OCI-M2 (cell line): ENCODE data around the gene CADM1.

Experiments used
- DNase-seq: peaks from one replicate; lab custom pipeline; 2025; ENCODE audit not compliant: unreplicated experiment; lab: John Stamatoyannopoulos, UW

CADM1 gene

GRCh38 chr11:115324581-115325432, 179.4 kb downstream of the CADM1 start:
- no peak for DNase-seq

GRCh38 chr11:115322553-115323203, 181.5 kb downstream of the CADM1 start:
- DNase-seq: no peak

- no peak for DNase-seq
Observed at GRCh38 chr11:115321605-115322289, 182.5 kb downstream of the CADM1 start.

DNA sequence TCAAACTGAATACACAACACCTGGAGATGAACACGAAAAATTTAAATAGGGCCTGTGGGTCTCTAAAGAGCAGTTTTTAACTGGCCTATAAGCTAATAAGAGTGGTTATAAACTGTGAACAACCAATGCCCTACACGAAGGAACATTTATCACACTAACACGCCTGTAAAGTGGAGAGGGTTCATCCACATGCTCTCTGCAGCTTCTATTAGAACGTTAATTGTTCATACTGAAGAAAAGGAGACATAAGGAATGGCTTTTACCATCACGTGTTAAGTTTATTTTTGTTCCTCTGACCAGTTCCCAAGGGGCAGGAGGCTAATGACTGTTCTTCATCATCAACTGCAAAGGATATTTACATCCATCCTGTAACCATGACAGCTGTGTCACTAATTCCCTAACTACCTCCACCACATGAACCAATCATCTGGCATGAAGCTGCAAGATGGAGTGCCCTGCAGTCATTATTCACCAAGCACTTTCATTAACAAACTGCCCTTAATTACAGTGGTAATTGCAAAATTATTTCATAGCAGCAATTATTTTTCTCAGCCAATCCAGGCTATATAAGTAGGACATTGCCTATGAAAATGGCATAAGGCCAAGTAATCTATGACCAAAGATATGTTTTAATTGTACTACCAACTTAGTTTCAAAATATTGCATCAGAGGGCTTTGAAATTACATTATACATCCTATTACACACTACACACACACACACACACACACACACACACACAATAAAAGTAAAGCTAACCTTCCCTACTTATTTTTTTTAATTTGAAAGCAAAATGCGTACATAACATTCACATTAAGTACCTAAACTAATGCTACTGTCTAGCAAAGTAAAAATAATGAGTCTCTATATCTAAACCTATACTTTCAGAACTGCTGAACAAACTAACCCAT, 186.7 kb downstream of the CADM1 start:
- no peak for DNase-seq

GRCh38 chr11:115316696-115317095, 187.5 kb downstream of the CADM1 start:
- DNase-seq: no peak

DNA sequence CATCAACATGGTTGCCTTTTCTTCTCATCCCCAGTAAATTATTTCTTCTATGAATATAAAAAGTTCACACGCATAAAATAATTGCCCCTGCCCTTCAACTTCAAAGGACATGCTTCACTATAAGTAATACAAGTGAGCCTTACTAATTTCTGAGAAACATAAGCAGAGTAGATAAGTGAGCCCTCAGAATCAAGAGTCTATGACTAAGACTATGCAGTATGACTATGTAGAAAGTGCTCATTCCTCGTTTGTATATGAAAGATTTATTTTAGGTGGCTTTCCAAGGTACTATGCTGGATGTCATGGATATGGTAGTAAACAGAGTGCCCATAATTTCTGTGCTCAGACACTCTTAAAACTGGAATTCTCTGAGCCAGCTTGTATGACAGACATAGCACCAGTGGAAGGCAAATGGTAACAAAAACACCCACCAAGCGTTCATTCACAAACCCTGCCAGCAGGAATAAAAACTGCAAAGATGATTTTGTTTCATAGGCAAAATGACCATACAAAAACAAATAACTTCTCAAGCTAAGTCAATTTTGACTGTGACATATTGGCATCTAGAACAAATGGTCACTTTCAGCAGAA, 189.8 kb downstream of the CADM1 start:
- DNase-seq: no peak

GRCh38 chr11:115313224-115313838, 190.9 kb downstream of the CADM1 start:
- no peak for DNase-seq

DNA sequence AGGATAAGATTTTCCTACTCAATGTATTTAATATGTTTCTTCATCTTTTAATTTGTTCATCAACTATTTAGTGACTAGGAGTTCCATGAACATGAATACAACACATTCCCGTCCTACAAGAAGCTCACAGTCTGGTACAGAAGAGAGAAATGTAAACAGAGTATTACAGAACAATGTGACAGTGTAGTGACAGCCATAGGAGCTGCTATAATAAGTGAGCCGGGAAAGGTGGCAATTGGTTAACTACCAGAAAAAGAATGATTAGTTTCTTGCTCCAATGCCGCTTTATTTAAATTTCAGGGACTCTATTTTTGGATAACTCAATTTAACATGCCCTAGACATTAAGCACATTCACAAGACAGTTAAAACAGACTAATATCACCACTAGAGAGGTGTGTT, 192.3 kb downstream of the CADM1 start:
- DNase-seq: no peak

DNA sequence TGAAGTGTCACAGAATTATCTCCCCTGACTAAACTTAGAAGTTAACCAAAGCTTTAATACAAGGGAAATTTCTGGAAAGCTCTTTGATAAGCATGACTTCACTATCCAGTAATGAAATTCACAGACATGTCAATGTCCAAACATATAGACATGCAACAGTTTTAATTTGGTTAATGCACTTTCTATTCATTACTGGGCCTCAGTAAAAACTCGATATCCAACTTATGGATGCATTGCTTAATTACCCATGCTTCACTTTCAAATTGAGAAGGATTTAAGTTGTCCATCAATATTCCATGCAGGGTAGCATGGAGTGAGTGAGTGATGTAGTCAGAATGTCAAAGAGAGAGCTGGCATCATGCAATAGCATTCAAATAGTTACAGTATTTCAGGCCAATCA, 197.5 kb downstream of the CADM1 start:
- DNase-seq: no peak

DNA sequence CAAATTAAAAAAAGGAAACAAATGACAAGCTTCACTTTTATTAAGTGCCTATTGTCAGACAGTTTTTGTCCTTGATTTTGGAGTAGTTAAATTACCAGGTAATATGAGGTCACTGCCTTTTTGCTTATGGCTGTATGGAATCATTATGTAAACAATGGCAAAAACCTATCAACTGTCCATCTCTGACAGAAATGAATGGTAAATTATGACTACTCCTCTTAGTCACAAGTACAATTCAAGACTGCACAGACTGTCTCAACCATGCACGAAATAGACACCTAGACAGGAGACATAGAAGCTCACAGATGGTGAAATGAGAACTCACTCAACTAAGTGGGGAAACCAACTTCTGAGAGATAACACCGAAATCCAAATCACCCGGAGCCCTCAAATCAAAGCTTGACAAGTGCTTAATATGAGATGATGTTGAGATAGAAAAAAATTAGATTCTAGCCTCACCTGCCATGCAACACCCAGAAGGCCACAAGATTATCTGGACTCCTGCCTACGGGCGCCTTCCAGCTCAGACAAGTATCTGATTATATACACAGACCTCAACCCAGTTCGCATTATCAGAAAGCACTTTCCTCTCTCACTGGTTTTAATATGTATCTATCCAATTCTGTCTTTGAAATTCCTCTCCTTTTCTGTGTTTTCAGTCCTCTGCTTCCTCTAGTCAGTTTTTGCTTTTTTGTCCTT, 199.3 kb downstream of the CADM1 start:
- DNase-seq: no peak

- no peak for DNase-seq
Observed at GRCh38 chr11:115303929-115304531, 200.2 kb downstream of the CADM1 start.

GRCh38 chr11:115302946-115303703, 201.1 kb downstream of the CADM1 start:
- DNase-seq: no peak

GRCh38 chr11:115300660-115301428, 203.4 kb downstream of the CADM1 start:
- DNase-seq: no peak

GRCh38 chr11:115298300-115299012, 205.8 kb downstream of the CADM1 start:
- DNase-seq: no peak

- DNase-seq: no peak
Observed at GRCh38 chr11:115297330-115297729, 206.9 kb downstream of the CADM1 start.

- no peak for DNase-seq
Observed at GRCh38 chr11:115291325-115291724, 212.9 kb downstream of the CADM1 start.

DNA sequence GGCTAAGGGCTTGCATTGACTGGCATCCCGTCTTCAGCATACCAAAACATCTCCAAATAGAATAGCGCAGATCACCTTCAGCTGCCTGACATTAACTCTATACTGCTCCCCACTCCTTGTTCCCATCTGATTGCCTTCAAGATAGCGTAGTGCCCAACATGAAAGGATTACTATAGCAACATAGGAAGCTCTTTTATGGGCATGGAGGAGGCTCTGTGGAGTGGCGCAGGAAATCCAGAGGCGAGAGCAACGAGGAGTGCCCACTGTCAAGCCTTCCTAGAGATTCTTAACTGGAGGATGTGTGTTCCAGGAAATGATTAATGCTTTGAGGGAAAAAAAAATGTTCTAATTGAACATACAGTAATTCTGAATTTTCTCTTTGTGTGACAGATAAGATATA, 213.3 kb downstream of the CADM1 start:
- no peak for DNase-seq
